Measurements from ENCODE around the gene PDRG1. TPM values are rescaled to one million over a fixed set of nuclear protein-coding genes. Genes with fewer than 3 reads are reported as not detected.

The PDRG1 gene
- total RNA-seq, 1 donor from 2014 or later = 15.4 TPM

DNA sequence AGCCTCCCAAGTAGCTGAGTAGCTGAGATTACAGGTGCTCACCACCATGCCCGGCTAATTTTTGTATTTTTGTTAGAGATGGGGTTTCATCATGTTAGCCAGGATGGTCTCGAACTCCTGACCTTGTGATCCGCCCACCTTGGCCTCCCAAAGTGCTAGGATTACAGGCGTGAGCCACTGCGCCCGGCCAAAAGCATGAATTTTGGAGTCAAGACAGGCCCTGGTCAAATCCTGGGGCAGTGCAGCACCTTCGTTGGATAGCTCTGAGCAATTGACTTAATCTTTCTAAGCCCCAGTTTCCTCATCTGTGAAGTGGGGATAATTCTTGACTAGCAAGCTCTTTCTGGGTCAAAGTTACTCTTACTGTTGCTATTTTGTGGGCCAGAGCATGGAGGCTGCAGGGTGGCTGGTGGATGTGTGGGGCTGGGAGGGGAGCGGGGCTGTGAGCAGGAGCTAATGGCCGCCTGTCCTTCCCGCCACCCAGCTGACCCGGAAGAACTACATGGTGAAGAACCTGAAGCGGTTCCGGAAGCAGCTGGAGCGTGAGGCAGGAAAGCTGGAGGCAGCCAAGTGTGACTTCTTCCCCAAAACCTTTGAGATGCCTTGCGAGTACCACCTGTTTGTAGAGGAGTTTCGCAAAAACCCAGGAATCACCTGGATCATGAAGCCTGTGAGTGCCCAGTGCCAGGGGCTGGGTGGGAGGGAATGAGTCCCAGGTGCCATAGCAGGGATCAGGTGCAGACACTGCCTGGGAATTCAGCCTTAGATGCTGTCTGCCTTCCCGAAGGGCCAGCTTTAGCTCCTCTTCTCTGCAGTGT, 42.4 kb downstream of the PDRG1 start:
- intact Hi-C loops (cut with micrococcal nuclease) = no loop called here

DNA sequence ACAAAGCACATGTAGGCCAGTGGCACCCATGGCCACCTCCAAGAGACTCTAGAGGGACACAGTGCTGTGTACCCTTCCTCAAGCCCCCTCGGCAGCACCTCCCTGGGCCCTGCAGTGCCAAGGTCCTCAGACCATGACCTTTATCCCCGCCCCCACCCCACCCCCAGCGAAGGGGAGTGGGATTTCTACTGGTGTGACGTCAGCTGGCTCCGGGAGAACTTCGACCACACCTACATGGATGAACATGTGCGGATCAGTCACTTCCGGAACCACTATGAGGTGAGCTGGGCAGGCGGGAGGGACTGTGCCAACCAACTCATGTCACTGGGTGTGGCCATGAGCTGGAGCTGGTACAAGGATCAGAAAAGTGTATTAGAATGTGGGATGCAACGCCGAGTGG, 43.4 kb downstream of the PDRG1 start:
- intact Hi-C loops (cut with micrococcal nuclease) = no loop called here

DNA sequence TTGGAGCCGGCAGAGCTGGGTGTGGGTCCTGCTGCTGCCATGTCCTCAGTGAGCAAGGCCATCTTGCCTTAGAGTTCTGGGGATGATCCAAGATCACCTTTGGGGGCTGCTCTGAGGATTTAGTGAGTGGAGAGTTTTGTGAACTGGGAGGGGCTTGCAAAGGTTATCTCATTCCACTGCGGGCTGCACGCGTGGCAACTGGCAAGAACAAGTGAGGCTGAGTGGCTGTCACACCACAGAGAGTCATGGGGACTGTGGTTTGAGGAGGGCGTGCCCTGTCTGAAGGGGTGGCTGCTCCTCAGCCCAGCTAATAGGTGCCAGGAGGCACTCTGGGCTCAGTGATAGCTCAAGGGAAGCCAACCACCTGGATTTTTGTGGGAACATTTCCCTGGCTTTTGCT, 43.8 kb downstream of the PDRG1 start:
- intact Hi-C loops (cut with micrococcal nuclease) = no loop called here

DNA sequence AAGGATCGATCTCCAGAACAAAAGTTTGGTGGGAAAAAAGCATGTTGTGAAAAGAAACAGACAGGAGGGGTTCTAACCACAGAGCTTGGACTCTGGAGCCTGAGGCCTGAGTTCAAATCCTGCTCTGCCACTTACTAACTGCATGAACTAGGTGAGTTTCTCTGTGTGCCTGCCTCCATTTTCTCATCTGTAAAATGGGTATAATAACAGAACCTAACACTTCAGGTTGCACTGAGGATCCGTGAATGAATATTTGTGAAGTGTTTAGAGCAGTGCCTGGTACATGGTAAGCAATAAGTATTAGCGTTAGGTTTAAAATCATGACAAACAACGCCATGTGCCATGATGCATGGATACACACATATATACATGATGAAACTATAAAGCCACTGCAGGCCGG, 44.8 kb downstream of the PDRG1 start:
- intact Hi-C loops (cut with micrococcal nuclease) = no loop called here

DNA sequence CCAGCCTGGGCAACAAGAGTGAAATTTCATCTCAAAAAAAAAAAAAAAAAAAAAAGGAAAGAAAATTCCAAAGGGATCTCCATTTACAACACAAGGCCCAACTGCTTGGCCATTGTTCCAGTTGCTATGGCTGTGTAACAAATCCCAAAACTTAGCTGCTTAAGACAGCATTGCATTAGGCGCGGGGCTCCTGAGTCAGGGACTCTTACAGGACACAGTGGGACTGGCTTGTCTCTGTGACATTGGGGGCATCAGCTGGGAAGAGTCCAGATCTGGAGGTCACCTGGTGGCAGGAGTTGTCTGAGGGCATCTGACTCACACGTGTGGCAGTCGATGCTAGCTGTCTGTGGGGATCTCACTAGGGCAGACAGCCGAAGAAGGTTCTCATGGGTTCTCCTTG, 45.8 kb downstream of the PDRG1 start:
- intact Hi-C loops (cut with micrococcal nuclease) = no loop called here

DNA sequence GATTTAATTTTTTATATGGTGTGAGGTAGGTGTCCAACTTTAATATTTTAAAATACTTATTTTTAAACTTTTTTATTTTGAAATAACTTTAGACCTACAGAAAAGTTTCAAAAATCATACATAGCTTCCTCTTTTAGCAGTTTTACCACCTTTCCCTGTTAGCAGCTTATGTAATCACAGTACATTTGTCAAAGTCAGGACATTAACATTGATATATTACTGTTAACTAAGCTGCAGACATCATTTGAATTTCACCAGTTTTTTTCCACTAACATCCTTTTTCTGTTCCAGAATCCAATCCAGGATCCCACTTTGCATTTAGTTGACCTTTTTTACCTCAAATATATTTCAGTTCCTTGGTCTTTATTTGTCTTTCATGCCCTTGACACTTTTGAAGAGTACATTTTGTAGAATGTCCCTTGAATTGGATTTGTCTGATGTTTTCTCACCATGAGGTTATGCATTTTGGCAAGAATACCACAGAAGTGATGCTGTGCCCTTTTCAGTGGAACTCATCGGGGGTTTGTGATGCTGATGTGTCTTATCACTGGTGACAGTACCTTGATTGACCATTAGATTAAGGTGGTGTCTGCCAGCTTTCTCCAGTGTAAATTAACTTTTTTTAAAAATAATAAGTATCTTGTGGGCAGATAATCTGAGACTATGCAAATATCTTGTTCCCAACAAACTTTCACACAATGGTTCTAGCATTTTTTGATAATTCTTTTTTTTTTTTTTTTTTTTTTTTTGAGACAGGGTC, 48.0 kb downstream of the PDRG1 start:
- intact Hi-C loops (cut with micrococcal nuclease) = no loop called here

DNA sequence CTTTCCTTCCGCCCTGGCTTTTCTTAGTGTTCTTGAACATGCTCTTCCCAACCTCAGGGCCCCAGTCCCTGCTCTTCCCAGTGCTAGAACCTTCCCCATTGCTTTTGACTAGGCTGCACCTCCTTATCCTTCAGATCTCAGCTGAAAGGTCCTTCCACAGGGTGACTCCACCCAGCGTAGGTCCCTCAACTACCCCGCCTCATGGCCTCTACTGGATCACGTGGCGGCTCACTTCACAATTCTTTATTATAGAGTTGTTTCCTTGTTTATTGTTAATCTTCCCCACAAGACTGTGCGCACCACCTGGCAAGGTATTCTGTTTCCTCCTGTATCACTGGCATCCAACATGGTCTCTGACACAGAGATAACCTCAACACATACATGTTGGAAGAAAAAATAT, 50.2 kb downstream of the PDRG1 start:
- intact Hi-C loops (cut with micrococcal nuclease) = no loop called here

DNA sequence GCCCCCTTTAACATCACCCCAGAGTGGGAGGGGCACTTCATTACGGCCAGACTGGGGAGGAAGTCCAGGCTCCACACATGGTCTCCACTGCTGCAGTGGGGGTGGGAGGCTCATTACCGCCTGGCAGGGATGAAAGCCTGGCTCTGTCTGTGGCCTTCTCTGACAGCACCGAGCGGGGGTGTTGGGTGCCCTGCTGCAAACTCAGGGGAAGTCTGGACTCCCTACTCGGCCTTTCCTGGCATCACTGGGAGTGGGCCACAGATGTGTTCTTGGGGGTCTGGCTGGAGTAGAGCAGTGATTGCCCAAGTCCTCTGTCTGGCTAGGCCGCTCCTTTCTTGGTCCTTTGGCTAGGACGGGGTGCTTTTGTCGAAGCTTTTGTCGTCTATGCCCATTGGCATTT, 54.3 kb downstream of the PDRG1 start:
- intact Hi-C loops (cut with micrococcal nuclease) = no loop called here

DNA sequence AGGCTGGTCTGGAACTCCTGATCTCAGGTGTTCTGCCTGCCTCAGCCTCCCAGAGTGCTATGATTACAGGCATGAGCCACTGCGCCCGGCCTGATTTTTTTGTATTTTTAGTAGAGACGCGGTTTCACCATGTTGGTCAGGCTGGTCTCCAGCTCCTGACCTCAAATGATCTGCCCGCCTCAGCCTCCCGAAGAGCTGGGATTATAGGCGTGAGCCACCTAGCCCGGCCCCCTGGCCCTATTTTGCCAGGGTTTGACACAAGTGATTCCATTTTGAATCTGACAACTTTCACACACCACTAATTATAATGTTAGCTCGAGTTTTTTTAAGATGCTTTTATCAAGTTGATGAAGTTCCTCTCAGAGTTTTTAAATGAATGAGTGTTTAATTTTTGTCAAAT, 55.8 kb downstream of the PDRG1 start:
- intact Hi-C loops (cut with micrococcal nuclease) = no loop called here

DNA sequence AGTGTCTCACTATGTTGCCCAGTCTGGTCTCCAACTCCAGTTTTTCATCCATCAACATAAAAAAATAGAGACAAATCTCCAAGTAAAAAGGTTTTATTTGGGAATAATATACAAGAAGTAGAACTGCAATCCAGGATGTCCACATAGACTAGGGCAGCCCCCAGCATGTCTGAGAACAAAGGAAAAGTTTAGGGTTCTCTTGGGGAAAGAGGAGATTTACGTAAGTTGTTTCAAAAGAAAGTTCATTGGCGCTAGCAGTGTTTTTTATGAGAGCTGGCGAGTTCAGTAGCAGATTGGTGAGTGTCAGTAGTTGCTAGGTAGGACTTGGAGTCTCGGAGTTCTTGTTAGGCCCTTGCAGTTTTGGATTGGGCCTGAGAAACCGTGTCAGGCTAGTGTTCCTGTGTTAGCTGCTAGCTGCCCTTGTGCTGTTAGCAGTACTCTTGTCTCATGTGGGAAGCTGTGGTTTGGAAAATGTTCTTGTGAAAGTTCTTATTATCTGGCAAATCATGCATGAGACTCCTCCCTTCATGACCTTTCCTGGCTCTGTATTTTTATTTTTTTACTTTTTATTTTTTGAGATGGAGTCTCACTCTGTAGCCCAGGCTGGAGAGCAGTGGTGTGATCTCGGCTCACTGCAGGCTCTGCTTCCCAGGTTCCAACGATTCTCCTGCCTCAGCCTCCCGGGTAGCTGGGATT, 56.7 kb downstream of the PDRG1 start:
- intact Hi-C loops (cut with micrococcal nuclease) = no loop called here

Other genes starting within 250 kb of the PDRG1 start
- gene BCL2L1, start 229.2 kb downstream of the PDRG1 start, total RNA-seq = 73.4 and 76.7 TPM in 2 replicates
- gene TPX2, start 212.8 kb downstream of the PDRG1 start, total RNA-seq = 117 and 119 TPM in 2 replicates
- gene MYLK2, start 132.7 kb downstream of the PDRG1 start, total RNA-seq = 0.50 and 1.0 TPM in 2 replicates
- not detected in 2 replicates for gene FOXS1, start 106.4 kb downstream of the PDRG1 start, total RNA-seq
- gene DUSP15, start 81.5 kb downstream of the PDRG1 start, total RNA-seq = not detected in 2 replicates
- gene TTLL9, start 81.4 kb downstream of the PDRG1 start, total RNA-seq = not detected in 2 replicates
- gene XKR7, start 16.1 kb upstream of the PDRG1 start, total RNA-seq = 0.05 TPM in 2 replicates
- gene CCM2L, start 58.4 kb upstream of the PDRG1 start, total RNA-seq = not detected in 2 replicates
- gene HCK, start 100.2 kb upstream of the PDRG1 start, total RNA-seq = not detected in 2 replicates
- gene TM9SF4, start 157.7 kb upstream of the PDRG1 start, total RNA-seq = 37.0 and 37.4 TPM in 2 replicates